WTC11 (cell line): ENCODE results near the gene BICDL2. TPM values are rescaled to one million over a fixed set of nuclear protein-coding genes. Genes with fewer than 3 reads are reported as not detected.

Experiments used
- ATF1 ChIP-seq: sonication (generic); formaldehyde crosslinking; IDR thresholded peaks from 2 replicates; pipeline ENCODE4 v1.8.1; 2023; ENCODE audit warnings: mild to moderate bottlenecking, moderate library complexity, missing genetic modification reagents
- CBFB ChIP-seq: sonication (generic); formaldehyde crosslinking; IDR thresholded peaks from 2 replicates; pipeline ENCODE4 v1.8.1; 2022; ENCODE audit warnings: mild to moderate bottlenecking, low read depth, missing genetic modification reagents
- ESRRA ChIP-seq: sonication (generic); formaldehyde crosslinking; IDR thresholded peaks from 2 replicates; pipeline ENCODE4 v1.8.1; 2022; ENCODE audit warnings: mild to moderate bottlenecking, missing genetic modification reagents, borderline replicate concordance
- ETV6 ChIP-seq: sonication (generic); formaldehyde crosslinking; IDR thresholded peaks from 2 replicates; pipeline ENCODE4 v1.8.1; 2022; ENCODE audit warnings: mild to moderate bottlenecking, missing genetic modification reagents
- HMGA2 ChIP-seq: fragments of 250-450 bp; sonication (Bioruptor Pico); IDR thresholded peaks from 2 replicates; pipeline ENCODE4 v1.4.0; 2021; ENCODE audit warnings: mild to moderate bottlenecking, moderate library complexity
- KAT7 ChIP-seq: sonication (generic); formaldehyde crosslinking; IDR thresholded peaks from 2 replicates; pipeline ENCODE4 v1.8.1; 2023; ENCODE audit warnings: missing genetic modification reagents, mild to moderate bottlenecking, borderline replicate concordance
- MXD4 ChIP-seq: fragments of 250-450 bp; sonication (Bioruptor Pico); IDR thresholded peaks from 2 replicates; pipeline ENCODE4 v1.8.0; 2021; ENCODE audit warnings: mild to moderate bottlenecking, moderate library complexity, borderline replicate concordance
- MYBL2 ChIP-seq: sonication (generic); formaldehyde crosslinking; IDR thresholded peaks from 2 replicates; pipeline ENCODE4 v1.8.1; 2023; ENCODE audit warnings: mild to moderate bottlenecking, moderate library complexity, missing genetic modification reagents
- NFE2L1 ChIP-seq: sonication (generic); formaldehyde crosslinking; IDR thresholded peaks from 2 replicates; pipeline ENCODE4 v1.8.1; 2023; ENCODE audit warnings: missing genetic modification reagents
- NFYB ChIP-seq: sonication (generic); formaldehyde crosslinking; conservative IDR thresholded peaks from 2 replicates; pipeline ENCODE4 v1.8.0; 2022; ENCODE audit warnings: low read depth, missing genetic modification reagents
- NR2C2 ChIP-seq: sonication (generic); formaldehyde crosslinking; IDR thresholded peaks from 2 replicates; pipeline ENCODE4 v1.8.0; 2022; ENCODE audit warnings: mild to moderate bottlenecking, missing genetic modification reagents
- PRRX2 ChIP-seq: fragments of 250-450 bp; sonication (Bioruptor Pico); IDR thresholded peaks from 2 replicates; pipeline ENCODE4 v1.8.0; 2021; ENCODE audit warnings: mild to moderate bottlenecking
- SMAD3 ChIP-seq: sonication (generic); formaldehyde crosslinking; IDR thresholded peaks from 2 replicates; pipeline ENCODE4 v1.8.0; 2022; ENCODE audit warnings: missing genetic modification reagents, mild to moderate bottlenecking, borderline replicate concordance
- SP1 ChIP-seq: sonication (generic); formaldehyde crosslinking; conservative IDR thresholded peaks from 2 replicates; pipeline ENCODE4 v1.8.1; 2022; ENCODE audit warnings: missing genetic modification reagents
- ZNF121 ChIP-seq: sonication (generic); formaldehyde crosslinking; IDR thresholded peaks from 2 replicates; pipeline ENCODE4 v1.8.0; 2023; ENCODE audit warnings: missing genetic modification reagents
- ZNF138 ChIP-seq: sonication (generic); formaldehyde crosslinking; conservative IDR thresholded peaks from 2 replicates; pipeline ENCODE4 v1.8.1; 2022; ENCODE audit warnings: mild to moderate bottlenecking, moderate library complexity, missing genetic modification reagents
- ZNF232 ChIP-seq: sonication (generic); formaldehyde crosslinking; IDR thresholded peaks from 2 replicates; pipeline ENCODE4 v1.8.0; 2022; ENCODE audit warnings: mild to moderate bottlenecking, missing genetic modification reagents
- ZNF396 ChIP-seq: fragments of 250-450 bp; sonication (Bioruptor Pico); IDR thresholded peaks from 2 replicates; pipeline ENCODE4 v1.8.0; 2021; ENCODE audit warnings: mild to moderate bottlenecking, moderate library complexity, borderline replicate concordance
- total RNA-seq: library from RNA; stranded (reverse); gene quantifications from 3 replicates; pipeline ENCODE4 v1.2.3, GENCODE V29; 2021
- TF ChIP-seq, protein P1 (sequence below): sonication (generic); formaldehyde crosslinking; IDR thresholded peaks from 2 replicates; pipeline ENCODE4 v1.8.0; 2022; ENCODE audit warnings: mild to moderate bottlenecking, missing genetic modification reagents
- TF ChIP-seq, protein P2 (sequence below): sonication (generic); formaldehyde crosslinking; IDR thresholded peaks from 2 replicates; pipeline ENCODE4 v1.8.1; 2023; ENCODE audit warnings: mild to moderate bottlenecking, missing genetic modification reagents, moderate library complexity
- TF ChIP-seq, protein P3 (sequence below): sonication (generic); formaldehyde crosslinking; IDR thresholded peaks from 2 replicates; pipeline ENCODE4 v1.8.1; 2023; ENCODE audit warnings: mild to moderate bottlenecking, missing genetic modification reagents, moderate library complexity
- TF ChIP-seq, protein P4 (sequence below): fragments of 250-450 bp; sonication (Bioruptor Pico); conservative IDR thresholded peaks from 2 replicates; pipeline ENCODE4 v1.9.0; 2021; ENCODE audit warnings: mild to moderate bottlenecking
- TF ChIP-seq, protein P5 (sequence below): sonication (generic); formaldehyde crosslinking; IDR thresholded peaks from 2 replicates; pipeline ENCODE4 v1.8.1; 2023; ENCODE audit warnings: mild to moderate bottlenecking, missing genetic modification reagents
- TF ChIP-seq, protein P6 (sequence below): sonication (generic); formaldehyde crosslinking; IDR thresholded peaks from 2 replicates; pipeline ENCODE4 v1.8.0; 2022; ENCODE audit warnings: mild to moderate bottlenecking, missing genetic modification reagents
- TF ChIP-seq, protein P7 (sequence below): sonication (generic); formaldehyde crosslinking; IDR thresholded peaks from 2 replicates; pipeline ENCODE4 v1.8.0; 2022; ENCODE audit warnings: mild to moderate bottlenecking, missing genetic modification reagents
- TF ChIP-seq, protein P8 (sequence below): sonication (generic); formaldehyde crosslinking; IDR thresholded peaks from 2 replicates; pipeline ENCODE4 v1.8.0; 2022; ENCODE audit warnings: mild to moderate bottlenecking, missing genetic modification reagents
- TF ChIP-seq, protein P9 (sequence below): sonication (generic); formaldehyde crosslinking; conservative IDR thresholded peaks from 2 replicates; pipeline ENCODE4 v1.8.1; 2022; ENCODE audit warnings: mild to moderate bottlenecking, missing genetic modification reagents
- TF ChIP-seq, protein P10 (sequence below): fragments of 250-450 bp; sonication (Bioruptor Pico); IDR thresholded peaks from 2 replicates; pipeline ENCODE4 v2.1.2; 2022; ENCODE audit warnings: mild to moderate bottlenecking, moderate library complexity

Gene BICDL2
- total RNA-seq, 1 experiment from 2014 or later = 28.2 TPM

DNA sequence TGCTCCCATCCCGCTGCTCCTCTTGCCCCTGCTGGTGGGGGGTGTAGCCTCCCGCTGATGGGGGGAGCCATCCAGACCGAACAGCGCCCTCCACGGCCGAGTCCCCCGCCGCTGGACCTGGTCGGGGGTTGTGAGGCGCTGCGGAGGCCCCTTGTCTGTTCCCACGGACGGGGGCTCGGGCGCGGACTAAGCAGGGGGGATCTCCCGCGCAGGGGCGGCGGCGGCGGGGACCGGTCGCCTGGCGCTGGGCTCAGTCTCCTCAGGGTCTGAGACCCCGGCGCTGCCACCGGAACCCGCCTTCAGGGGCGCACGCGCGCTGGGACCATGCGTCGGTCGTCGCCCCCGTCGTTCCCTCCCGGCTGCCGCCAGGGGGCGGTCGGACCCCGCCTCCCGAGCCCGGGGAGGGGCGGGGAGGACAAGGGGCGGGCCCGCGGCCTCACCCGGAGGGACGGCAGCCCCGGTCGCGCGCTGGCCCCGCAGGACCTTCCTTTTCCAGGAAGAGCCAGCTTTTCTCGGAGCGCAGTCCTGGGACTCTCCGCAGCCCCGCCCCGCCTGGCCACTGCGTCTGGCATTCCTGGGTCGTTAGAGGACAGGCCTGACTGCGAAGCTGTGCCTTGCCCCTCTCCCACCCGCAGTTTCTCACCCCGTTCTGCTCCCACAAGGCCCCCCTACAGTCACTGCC lies 22.4 kb upstream of the BICDL2 start (continued):
- TF ChIP-seq KAT7 (CRISPR knock-in tag) (no peak), MYBL2 (CRISPR knock-in tag) (no peak; the same call in 1 of the 2 replicates), ESRRA (CRISPR knock-in tag) (peak; percentile 75; the same call in 1 of the 2 replicates), ZNF138 (CRISPR knock-in tag) (no peak), PRRX2 (no peak), CBFB (CRISPR knock-in tag) (peak; percentile 70; the same call in 1 of the 2 replicates), ZNF396 (CRISPR knock-in tag) (no peak), NFYB (no peak), SMAD3 (CRISPR knock-in tag) (no peak), ETV6 (peak; percentile 94; the same call in 1 of the 2 replicates), HMGA2 (CRISPR knock-in tag) (no peak), ZNF232 (CRISPR knock-in tag) (0 out of 2 replicates have a peak, but pooled peaks have one; percentile 34), NR2C2 (no peak), NFE2L1 (CRISPR knock-in tag) (no peak), MXD4 (CRISPR knock-in tag) (no peak), ZNF121 (no peak), SP1 (CRISPR knock-in tag) (peak; percentile 82), ATF1 (CRISPR knock-in tag) (no peak)
- TF ChIP-seq, protein P1, sequence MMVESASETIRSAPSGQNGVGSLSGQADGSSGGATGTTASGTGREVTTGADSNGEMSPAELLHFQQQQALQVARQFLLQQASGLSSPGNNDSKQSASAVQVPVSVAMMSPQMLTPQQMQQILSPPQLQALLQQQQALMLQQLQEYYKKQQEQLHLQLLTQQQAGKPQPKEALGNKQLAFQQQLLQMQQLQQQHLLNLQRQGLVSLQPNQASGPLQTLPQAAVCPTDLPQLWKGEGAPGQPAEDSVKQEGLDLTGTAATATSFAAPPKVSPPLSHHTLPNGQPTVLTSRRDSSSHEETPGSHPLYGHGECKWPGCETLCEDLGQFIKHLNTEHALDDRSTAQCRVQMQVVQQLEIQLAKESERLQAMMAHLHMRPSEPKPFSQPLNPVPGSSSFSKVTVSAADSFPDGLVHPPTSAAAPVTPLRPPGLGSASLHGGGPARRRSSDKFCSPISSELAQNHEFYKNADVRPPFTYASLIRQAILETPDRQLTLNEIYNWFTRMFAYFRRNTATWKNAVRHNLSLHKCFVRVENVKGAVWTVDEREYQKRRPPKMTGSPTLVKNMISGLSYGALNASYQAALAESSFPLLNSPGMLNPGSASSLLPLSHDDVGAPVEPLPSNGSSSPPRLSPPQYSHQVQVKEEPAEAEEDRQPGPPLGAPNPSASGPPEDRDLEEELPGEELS (CRISPR knock-in tag) = no peak; the same call in 1 of the 2 replicates
- TF ChIP-seq, protein P2, sequence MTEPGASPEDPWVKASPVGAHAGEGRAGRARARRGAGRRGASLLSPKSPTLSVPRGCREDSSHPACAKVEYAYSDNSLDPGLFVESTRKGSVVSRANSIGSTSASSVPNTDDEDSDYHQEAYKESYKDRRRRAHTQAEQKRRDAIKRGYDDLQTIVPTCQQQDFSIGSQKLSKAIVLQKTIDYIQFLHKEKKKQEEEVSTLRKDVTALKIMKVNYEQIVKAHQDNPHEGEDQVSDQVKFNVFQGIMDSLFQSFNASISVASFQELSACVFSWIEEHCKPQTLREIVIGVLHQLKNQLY (CRISPR knock-in tag) = no peak
- TF ChIP-seq, protein P3, sequence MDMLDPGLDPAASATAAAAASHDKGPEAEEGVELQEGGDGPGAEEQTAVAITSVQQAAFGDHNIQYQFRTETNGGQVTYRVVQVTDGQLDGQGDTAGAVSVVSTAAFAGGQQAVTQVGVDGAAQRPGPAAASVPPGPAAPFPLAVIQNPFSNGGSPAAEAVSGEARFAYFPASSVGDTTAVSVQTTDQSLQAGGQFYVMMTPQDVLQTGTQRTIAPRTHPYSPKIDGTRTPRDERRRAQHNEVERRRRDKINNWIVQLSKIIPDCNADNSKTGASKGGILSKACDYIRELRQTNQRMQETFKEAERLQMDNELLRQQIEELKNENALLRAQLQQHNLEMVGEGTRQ (CRISPR knock-in tag) = peak; percentile 46; the same call in 1 of the 2 replicates
- TF ChIP-seq, protein P4, sequence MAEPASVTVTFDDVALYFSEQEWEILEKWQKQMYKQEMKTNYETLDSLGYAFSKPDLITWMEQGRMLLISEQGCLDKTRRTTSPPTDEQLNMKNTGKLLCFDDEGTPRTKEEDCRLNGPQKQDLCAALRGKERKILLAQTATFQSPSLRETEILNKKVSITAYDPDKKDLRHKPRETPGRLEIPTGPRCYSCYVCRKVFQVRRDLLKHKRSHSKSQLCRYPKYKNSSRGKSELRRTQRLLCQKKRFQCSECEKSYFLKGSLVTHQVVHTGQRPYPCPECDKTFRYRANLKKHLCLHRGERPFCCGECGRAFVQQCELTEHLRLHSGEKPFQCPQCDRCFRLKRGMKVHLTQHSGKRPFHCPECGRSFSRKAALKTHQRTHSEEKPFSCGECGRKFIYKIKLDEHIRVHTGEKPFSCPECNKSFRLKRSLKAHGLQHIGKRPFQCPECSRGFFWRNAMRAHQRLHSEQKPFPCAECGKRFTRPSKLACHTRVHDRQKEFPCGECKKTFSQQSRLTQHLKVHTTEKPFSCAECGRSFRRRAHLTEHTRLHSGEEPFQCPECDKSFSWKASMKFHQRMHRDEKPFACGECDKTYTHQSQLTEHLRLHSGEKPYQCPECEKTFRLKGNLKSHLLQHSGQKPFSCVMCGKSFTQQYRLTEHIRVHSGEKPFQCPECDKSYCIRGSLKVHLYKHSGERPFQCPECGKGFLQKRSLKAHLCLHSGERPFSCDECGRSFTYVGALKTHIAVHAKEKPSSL = no peak
- TF ChIP-seq, protein P5, sequence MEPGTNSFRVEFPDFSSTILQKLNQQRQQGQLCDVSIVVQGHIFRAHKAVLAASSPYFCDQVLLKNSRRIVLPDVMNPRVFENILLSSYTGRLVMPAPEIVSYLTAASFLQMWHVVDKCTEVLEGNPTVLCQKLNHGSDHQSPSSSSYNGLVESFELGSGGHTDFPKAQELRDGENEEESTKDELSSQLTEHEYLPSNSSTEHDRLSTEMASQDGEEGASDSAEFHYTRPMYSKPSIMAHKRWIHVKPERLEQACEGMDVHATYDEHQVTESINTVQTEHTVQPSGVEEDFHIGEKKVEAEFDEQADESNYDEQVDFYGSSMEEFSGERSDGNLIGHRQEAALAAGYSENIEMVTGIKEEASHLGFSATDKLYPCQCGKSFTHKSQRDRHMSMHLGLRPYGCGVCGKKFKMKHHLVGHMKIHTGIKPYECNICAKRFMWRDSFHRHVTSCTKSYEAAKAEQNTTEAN (CRISPR knock-in tag) = no peak
- TF ChIP-seq, protein P6, sequence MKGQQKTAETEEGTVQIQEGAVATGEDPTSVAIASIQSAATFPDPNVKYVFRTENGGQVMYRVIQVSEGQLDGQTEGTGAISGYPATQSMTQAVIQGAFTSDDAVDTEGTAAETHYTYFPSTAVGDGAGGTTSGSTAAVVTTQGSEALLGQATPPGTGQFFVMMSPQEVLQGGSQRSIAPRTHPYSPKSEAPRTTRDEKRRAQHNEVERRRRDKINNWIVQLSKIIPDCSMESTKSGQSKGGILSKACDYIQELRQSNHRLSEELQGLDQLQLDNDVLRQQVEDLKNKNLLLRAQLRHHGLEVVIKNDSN (CRISPR knock-in tag) = peak; percentile 35; the same call in 1 of the 2 replicates
- TF ChIP-seq, protein P7, sequence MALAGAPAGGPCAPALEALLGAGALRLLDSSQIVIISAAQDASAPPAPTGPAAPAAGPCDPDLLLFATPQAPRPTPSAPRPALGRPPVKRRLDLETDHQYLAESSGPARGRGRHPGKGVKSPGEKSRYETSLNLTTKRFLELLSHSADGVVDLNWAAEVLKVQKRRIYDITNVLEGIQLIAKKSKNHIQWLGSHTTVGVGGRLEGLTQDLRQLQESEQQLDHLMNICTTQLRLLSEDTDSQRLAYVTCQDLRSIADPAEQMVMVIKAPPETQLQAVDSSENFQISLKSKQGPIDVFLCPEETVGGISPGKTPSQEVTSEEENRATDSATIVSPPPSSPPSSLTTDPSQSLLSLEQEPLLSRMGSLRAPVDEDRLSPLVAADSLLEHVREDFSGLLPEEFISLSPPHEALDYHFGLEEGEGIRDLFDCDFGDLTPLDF (CRISPR knock-in tag) = no peak
- TF ChIP-seq, protein P8, sequence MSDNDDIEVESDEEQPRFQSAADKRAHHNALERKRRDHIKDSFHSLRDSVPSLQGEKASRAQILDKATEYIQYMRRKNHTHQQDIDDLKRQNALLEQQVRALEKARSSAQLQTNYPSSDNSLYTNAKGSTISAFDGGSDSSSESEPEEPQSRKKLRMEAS (CRISPR knock-in tag) = peak; percentile 83
- TF ChIP-seq, protein P9, sequence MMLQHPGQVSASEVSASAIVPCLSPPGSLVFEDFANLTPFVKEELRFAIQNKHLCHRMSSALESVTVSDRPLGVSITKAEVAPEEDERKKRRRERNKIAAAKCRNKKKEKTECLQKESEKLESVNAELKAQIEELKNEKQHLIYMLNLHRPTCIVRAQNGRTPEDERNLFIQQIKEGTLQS = no peak
- TF ChIP-seq, protein P10, sequence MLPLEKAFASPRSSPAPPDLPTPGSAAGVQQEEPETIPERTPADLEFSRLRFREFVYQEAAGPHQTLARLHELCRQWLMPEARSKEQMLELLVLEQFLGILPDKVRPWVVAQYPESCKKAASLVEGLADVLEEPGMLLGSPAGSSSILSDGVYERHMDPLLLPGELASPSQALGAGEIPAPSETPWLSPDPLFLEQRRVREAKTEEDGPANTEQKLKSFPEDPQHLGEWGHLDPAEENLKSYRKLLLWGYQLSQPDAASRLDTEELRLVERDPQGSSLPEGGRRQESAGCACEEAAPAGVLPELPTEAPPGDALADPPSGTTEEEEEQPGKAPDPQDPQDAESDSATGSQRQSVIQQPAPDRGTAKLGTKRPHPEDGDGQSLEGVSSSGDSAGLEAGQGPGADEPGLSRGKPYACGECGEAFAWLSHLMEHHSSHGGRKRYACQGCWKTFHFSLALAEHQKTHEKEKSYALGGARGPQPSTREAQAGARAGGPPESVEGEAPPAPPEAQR = no peak
